GM15510 (cell line): ENCODE measurements around the gene QRICH1.
A peak's percentile ranks its signal among the peaks of the same experiment; 100 is the strongest.

Experiments
- POLR2A ChIP-seq: IDR thresholded peaks from 3 replicates; pipeline ENCODE4 v1.6.1; 2011; ENCODE audit warnings: borderline replicate concordance; ENCODE audit not compliant: insufficient read length; ENCODE audit errors: extremely low read depth

The QRICH1 gene

GRCh38 chr3:49122451-49122850, 28.6 kb upstream of the QRICH1 start:
- no peak for TF ChIP-seq POLR2A

GRCh38 chr3:49122022-49122421, 28.2 kb upstream of the QRICH1 start:
- TF ChIP-seq POLR2A = no peak

- TF ChIP-seq POLR2A = no peak
Measured at GRCh38 chr3:49121132-49121736, 27.4 kb upstream of the QRICH1 start.

- peak; percentile 89 for TF ChIP-seq POLR2A
Measured at GRCh38 chr3:49120438-49121131, 26.7 kb upstream of the QRICH1 start, which contains the start of gene USP19. USP19 (minus strand) TSS chr3:49120823; CDS start chr3:49119145, 1,678 bp downstream.

GRCh38 chr3:49120096-49120437, 26.2 kb upstream of the QRICH1 start:
- TF ChIP-seq POLR2A = no peak

DNA sequence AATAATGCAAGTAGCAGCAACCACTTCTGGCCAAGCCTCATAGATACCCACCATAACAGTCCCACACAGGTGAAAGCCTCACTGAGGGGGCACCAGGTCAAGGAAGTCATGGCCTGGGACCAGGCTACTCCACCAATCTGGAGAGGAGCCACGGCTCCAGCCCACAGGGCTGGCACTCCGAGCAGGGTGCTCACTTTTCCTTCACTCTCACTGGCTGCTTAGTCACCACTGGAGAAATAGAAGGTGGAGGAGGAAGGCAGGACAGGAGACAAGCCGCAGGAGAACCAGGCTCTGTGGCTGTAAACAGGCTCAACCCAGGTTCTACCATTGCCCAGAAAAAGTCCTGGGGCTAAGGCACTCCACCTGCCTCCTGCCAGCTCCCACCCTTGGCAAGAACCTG, 25.6 kb upstream of the QRICH1 start:
- no peak for TF ChIP-seq POLR2A

- no peak for TF ChIP-seq POLR2A
Measured at GRCh38 chr3:49119036-49119435, 25.2 kb upstream of the QRICH1 start.

DNA sequence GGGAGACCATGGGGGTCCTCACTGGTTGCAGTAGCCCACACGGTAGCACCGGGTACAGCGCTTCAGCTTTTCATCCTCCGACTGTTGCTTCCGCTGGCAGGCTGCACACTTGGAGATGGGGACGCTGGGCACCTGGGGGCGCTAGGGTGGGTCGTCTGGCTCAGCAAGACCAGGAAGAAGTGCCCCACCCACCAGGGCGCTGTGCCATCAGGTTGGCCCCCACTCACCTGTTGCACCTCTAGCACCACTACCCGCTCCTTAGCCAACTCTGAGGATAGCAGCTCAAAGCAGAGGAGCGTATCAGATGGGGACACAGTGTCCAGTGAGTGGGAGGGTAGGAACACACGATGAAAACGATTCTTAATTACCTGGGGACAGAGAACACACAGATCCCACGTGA, 18.4 kb upstream of the QRICH1 start:
- TF ChIP-seq POLR2A = no peak

- TF ChIP-seq POLR2A = no peak
Measured at GRCh38 chr3:49111347-49111746, 17.5 kb upstream of the QRICH1 start.

DNA sequence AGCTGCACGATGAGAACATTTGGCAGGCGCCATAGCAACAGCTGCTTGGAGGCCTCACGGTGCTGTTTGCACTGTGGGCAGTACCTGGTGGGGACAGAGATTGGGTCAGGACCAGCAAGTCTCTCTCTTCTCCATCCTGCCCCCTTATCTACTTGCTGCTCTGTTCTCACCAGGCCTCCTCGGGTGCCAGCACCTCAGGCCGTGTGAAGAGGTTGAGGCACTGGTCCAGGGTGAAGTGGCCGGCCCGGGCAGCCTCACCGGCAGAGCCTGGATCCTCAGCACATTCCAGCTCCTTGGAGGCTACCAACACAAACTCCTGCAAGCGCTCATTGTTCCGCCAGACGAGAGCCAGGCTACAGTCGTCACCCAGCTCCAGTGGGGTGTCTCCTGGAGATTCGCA, 16.9 kb upstream of the QRICH1 start:
- TF ChIP-seq POLR2A = no peak

- TF ChIP-seq POLR2A = no peak
Measured at GRCh38 chr3:49108346-49108745, 14.5 kb upstream of the QRICH1 start.

DNA sequence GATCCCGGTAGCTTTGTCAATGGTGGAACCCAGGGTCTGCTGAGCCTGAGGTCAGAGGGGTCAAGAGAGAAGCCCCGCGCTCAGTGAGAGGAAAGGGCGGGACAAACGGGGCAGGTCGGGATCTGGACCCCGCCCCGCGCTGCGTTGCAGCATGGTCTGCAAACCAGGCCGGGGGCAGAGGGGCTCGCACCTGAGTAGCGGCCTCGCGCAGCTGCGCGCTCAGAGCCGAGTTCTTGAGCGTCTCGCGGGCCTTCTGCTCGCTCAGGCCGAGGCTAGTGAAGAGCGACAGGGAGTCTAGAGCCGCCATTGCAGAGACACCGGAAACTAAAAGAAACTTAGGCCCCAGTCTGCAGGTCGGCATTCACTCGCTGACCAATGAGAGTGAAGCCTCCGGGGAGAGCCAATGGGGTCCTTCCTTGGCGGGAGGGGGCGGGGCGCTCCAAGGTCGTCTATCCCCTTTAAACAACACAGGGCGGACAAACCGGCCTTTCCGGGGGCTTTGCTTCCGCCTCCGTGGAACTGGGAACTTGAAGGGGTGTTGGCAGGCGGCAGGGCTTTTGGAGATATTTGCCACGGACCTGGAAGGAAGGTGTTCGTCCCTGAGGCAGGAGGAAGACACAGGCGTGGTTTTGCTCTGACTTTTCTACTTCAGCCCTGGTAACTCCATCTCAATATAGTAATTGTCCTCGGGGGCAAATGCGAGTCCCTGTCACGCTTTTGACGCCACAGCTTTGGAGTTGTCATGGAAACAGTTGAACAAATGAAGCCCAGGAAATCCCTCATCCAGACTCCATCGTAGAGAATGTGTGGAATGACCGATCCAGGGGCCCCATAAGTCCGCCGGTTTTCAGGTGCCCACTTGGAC, 10.8 kb upstream of the QRICH1 start, which contains the start of gene QARS1:
Gene QARS1 (minus strand): TSS at position 331 of the 865 bp plus-strand sequence. CDS start 24 bp downstream, at position 307.
- TF ChIP-seq POLR2A = peak; percentile 76

DNA sequence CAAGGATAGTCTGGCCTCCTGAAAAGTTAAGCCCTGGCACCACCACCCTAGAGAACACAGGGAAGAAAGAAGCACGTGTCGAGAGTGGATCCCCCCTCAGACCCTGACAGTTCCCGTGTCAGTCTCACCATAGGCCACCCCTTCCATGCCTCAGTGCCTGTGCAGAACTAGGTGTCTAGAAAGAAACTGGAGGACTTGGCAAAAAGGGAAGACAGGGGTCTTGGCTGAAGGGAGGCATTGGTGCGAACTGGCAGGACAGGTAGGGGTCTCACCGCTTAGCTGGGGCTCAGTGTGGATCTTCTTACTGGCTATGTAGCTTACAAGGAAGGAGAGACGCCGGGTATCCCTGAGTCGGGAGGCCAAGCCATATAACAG, 10.2 kb upstream of the QRICH1 start:
- TF ChIP-seq POLR2A = no peak

DNA sequence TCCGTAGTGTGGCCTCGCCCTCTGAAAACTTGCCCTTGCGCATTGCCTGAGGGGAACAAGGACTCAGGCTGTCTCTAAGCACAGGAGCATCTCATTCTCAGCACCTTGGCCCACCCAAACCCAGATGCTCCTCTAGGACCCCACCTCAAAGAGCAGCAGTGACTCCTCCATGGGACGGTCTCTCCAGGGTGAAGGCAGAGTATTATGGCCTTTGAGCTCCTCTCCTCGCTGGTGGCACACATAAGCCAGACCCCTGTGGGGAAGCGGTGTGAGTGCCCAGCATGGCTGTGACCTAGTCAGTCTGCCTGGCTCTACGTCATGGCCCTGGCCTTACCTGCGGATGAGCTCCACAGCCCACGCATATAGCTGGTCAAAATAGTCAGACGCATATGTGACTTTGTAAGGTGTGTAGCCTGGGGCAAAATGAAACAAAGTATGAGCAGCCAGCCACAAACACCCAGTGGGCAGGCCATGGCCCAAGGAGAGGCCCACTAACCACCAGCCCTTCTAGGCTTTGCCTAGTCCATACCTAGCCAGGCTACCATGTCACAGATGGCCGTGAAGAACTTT, 6.3 kb upstream of the QRICH1 start:
- TF ChIP-seq POLR2A = no peak
